Upper lobe of right lung (tissue), 1 donor: ENCODE results near the gene RAB43. TPM values are rescaled to one million over a fixed set of nuclear protein-coding genes. Genes with fewer than 3 reads are reported as not detected.

Source experiments
- ATAC-seq: fragments of 200-7000 bp; cut with Tn5 transposase; one replicate; pipeline ENCODE4 v1.9.1; 2020; ENCODE audit warnings: mild to moderate bottlenecking, moderate library complexity
- DNase-seq: peaks from one replicate; pipeline ENCODE4 v3.0.0-alpha.2; 2020
- H3K27ac ChIP-seq: fragments of 200-600 bp; one replicate; pipeline ENCODE4 v1.8.0; 2022
- H3K27me3 ChIP-seq: fragments of 200-600 bp; one replicate; pipeline ENCODE4 v1.8.0; 2022; ENCODE audit warnings: mild to moderate bottlenecking
- H3K36me3 ChIP-seq: fragments of 200-600 bp; one replicate; pipeline ENCODE4 v1.8.0; 2022
- H3K4me1 ChIP-seq: fragments of 200-600 bp; one replicate; pipeline ENCODE4 v1.8.0; 2022
- H3K4me3 ChIP-seq: fragments of 200-600 bp; one replicate; pipeline ENCODE4 v1.8.0; 2022; ENCODE audit warnings: mild to moderate bottlenecking
- H3K9me3 ChIP-seq: fragments of 200-600 bp; one replicate; pipeline ENCODE4 v1.8.0; 2022
- CTCF ChIP-seq: fragments of 200-600 bp; IDR thresholded peaks from one replicate; pipeline ENCODE4 v1.8.0; 2022; ENCODE audit warnings: antibody characterized with exemption
- intact Hi-C: fragments of 100-400 bp; cut with DNase I; formaldehyde crosslinking; loops from one replicate; pipeline ENCODE4 v1.11.0; 2022
- total RNA-seq: library from RNA; stranded (reverse); fragmentation: NEBNext Ultra II Directional; extraction: Animal tissue kit (Norgen Biotek cat#: 25700); gene quantifications from one replicate; pipeline ENCODE4 v1.2.1, GENCODE V29; 2021
- donor health status: DM: no; HTN: yes; CAD: no; lungs with severe emphysema.

Gene RAB43
- total RNA-seq, 1 donor from 2014 or later = 38.9 TPM

GRCh38 chr3:129123314-129124060 lies 1.9 kb upstream of the RAB43 start:
- H3K4me3 ChIP-seq = no peak overlapping the region
- peaks cover 20% of the 10 kb centered on the region for H3K4me1 ChIP-seq
- DNase-seq = peak; percentile 37
- no peak for ATAC-seq
- no peaks in the 10 kb centered on the region for H3K9me3 ChIP-seq
- intact Hi-C loops = no loop called here
- H3K27me3 ChIP-seq = no peaks in the 10 kb centered on the region
- H3K36me3 ChIP-seq = peaks cover 13% of the 10 kb centered on the region
- H3K27ac ChIP-seq = peak overlapping the region; percentile 72
- no peak for TF ChIP-seq CTCF

GRCh38 chr3:129122412-129123011 lies 908 bp upstream of the RAB43 start:
- H3K27ac ChIP-seq = peak overlapping the region; percentile 72
- H3K27me3 ChIP-seq = no peaks in the 10 kb centered on the region
- no peak for DNase-seq
- intact Hi-C loops = no loop called here
- H3K36me3 ChIP-seq = peaks cover 6% of the 10 kb centered on the region
- H3K4me1 ChIP-seq = peaks cover 25% of the 10 kb centered on the region
- ATAC-seq = no peak
- no peak overlapping the region for H3K4me3 ChIP-seq
- H3K9me3 ChIP-seq = no peaks in the 10 kb centered on the region
- TF ChIP-seq CTCF = no peak

- intact Hi-C loops = no loop called here
- no peaks in the 10 kb centered on the region for H3K9me3 ChIP-seq
- ATAC-seq = peak; percentile 79
- peaks cover 38% of the 10 kb centered on the region for H3K4me1 ChIP-seq
- H3K27me3 ChIP-seq = no peaks in the 10 kb centered on the region
- peak overlapping the region; percentile 64 for H3K4me3 ChIP-seq
- no peak for DNase-seq
- H3K36me3 ChIP-seq = no peaks in the 10 kb centered on the region
- peak overlapping the region; percentile 89 for H3K27ac ChIP-seq
- no peak for TF ChIP-seq CTCF
Observed at GRCh38 chr3:129121016-129121791, 400 bp downstream of the RAB43 start.

- intact Hi-C loops = no loop called here
- peak; percentile 70 for ATAC-seq
Observed at GRCh38 chr3:129120254-129121004, 1.2 kb downstream of the RAB43 start.

More at GRCh38 chr3:129120254-129121004, 1.2 kb downstream of the RAB43 start:
- TF ChIP-seq CTCF = peak; percentile 36
- peak overlapping the region; percentile 64 for H3K4me3 ChIP-seq
- no peaks in the 10 kb centered on the region for H3K27me3 ChIP-seq
- DNase-seq = peak; percentile 93
- peaks cover 46% of the 10 kb centered on the region for H3K4me1 ChIP-seq
- H3K36me3 ChIP-seq = peaks cover under 1% of the 10 kb centered on the region
- peak overlapping the region; percentile 89 for H3K27ac ChIP-seq
- H3K9me3 ChIP-seq = no peaks in the 10 kb centered on the region
